DOHH2 (cell line): ENCODE data around the gene UQCRH.

Experiments
- H3F3A ChIP-seq: fragments of 200-600 bp; sonication (generic), shearing (Covaris generic); 2 replicates; pipeline ENCODE4 v1.6.0; 2016; ENCODE audit warnings: antibody characterized with exemption, mild to moderate bottlenecking; ENCODE audit not compliant: control insufficient read depth, insufficient read depth
- H3K27ac ChIP-seq: fragments of 200-600 bp; sonication (generic); 2 replicates; pipeline ENCODE4 v1.5.1; 2014; ENCODE audit warnings: low read depth, mild to moderate bottlenecking, low read length, moderate library complexity
- H3K27me3 ChIP-seq: fragments of 200-600 bp; sonication (generic); 2 replicates; pipeline ENCODE4 v1.6.1; 2014; ENCODE audit warnings: mild to moderate bottlenecking, low read length, mixed read lengths; ENCODE audit not compliant: control insufficient read depth
- H3K36me3 ChIP-seq: fragments of 200-600 bp; sonication (generic); 2 replicates; pipeline ENCODE4 v1.6.1; 2014; ENCODE audit warnings: mild to moderate bottlenecking, low read length, moderate library complexity, mixed read lengths; ENCODE audit not compliant: control insufficient read depth
- H3K4me1 ChIP-seq: fragments of 200-600 bp; sonication (generic); 2 replicates; pipeline ENCODE4 v1.6.1; 2014; ENCODE audit warnings: mild to moderate bottlenecking, low read length, mixed read lengths; ENCODE audit not compliant: control insufficient read depth
- H3K4me2 ChIP-seq: fragments of 200-600 bp; sonication (generic); 2 replicates; pipeline ENCODE4 v1.6.0; 2014; ENCODE audit warnings: mild to moderate bottlenecking, low read length, moderate library complexity
- H3K4me3 ChIP-seq: fragments of 200-600 bp; sonication (generic); 2 replicates; pipeline ENCODE4 v1.5.1; 2014; ENCODE audit warnings: mild to moderate bottlenecking, low read length, mixed read lengths
- H3K79me2 ChIP-seq: fragments of 200-600 bp; sonication (generic); 2 replicates; pipeline ENCODE4 v1.6.1; 2014; ENCODE audit warnings: mild to moderate bottlenecking, low read length, mixed read lengths; ENCODE audit not compliant: control insufficient read depth
- H3K9me2 ChIP-seq: fragments of 200-600 bp; sonication (generic); replicated peaks from 2 replicates; pipeline ENCODE4 v1.6.1; 2014; ENCODE audit warnings: mild to moderate bottlenecking, low read length, mixed read lengths; ENCODE audit not compliant: control insufficient read depth
- H3K9me3 ChIP-seq: fragments of 200-600 bp; sonication (generic); 2 replicates; pipeline ENCODE4 v1.6.1; 2014; ENCODE audit warnings: antibody characterized with exemption, low read length, mixed read lengths; ENCODE audit not compliant: control insufficient read depth, insufficient read depth
- H4K20me1 ChIP-seq: fragments of 200-600 bp; sonication (generic); 2 replicates; pipeline ENCODE4 v1.6.0; 2014; ENCODE audit warnings: low read depth, mild to moderate bottlenecking, antibody characterized with exemption, low read length, moderate library complexity; ENCODE audit not compliant: control insufficient read depth, insufficient read depth
- EZH2phosphoT487 ChIP-seq: fragments of 200-600 bp; sonication (generic); IDR thresholded peaks from 2 replicates; pipeline ENCODE4 v1.6.1; 2017; ENCODE audit warnings: borderline replicate concordance, mild to moderate bottlenecking, antibody characterized with exemption, low read length, moderate library complexity, mixed read lengths
- TF ChIP-seq, protein P1 (sequence below): fragments of 200-600 bp; sonication (generic); IDR thresholded peaks from one replicate; pipeline ENCODE4 v1.5.1; 2014; ENCODE audit warnings: antibody characterized with exemption, mild to moderate bottlenecking, low read depth, low read length; ENCODE audit not compliant: poor library complexity, severe bottlenecking

UQCRH gene

DNA sequence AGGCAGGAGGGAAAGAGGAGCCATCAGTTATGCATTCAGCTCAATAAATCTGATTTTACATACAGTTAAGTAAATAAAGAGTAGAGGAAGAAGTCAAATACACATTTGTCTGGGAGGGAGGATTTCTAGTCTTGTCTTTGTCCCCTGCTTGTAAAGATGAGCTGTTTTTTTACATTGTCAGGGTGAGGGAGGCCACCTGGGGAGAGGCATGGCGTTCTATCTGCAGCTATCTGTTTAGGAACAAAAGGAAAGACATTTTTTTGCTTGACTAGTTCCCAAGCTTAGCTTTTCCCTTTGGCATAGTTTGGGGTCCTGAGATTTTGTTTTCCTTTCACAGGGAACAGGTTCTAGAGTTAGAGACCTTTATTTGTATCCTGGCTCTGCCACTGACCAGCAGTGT lies 41.0 kb upstream of the UQCRH start:
- H3K36me3 ChIP-seq = peaks cover 94% of the 10 kb centered on the region
- TF ChIP-seq, protein P1, sequence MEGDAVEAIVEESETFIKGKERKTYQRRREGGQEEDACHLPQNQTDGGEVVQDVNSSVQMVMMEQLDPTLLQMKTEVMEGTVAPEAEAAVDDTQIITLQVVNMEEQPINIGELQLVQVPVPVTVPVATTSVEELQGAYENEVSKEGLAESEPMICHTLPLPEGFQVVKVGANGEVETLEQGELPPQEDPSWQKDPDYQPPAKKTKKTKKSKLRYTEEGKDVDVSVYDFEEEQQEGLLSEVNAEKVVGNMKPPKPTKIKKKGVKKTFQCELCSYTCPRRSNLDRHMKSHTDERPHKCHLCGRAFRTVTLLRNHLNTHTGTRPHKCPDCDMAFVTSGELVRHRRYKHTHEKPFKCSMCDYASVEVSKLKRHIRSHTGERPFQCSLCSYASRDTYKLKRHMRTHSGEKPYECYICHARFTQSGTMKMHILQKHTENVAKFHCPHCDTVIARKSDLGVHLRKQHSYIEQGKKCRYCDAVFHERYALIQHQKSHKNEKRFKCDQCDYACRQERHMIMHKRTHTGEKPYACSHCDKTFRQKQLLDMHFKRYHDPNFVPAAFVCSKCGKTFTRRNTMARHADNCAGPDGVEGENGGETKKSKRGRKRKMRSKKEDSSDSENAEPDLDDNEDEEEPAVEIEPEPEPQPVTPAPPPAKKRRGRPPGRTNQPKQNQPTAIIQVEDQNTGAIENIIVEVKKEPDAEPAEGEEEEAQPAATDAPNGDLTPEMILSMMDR = no peak
- TF ChIP-seq EZH2phosphoT487 = no peak

DNA sequence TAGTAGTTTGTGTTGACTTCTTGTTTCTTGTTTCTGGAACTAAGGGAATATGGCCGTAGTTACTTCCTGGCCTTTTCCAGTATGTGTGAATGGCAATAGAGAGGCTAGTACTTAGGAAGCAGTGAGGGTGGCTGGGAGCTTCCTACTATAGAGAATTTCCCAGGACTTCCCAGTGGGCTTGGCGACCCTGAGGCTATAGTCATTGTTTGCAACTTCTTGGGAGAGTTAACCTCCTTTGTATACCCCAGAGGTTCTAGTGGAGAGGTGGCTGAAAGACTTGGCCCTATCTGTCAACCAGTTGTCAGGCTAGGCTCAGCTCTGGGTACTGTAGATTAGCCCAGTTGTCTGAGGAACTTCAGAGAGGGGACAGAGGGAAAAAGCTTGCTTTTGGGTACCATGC lies 40.4 kb upstream of the UQCRH start:
- Histone ChIP-seq H3K4me3 (no peak overlapping the region), H3K9me2 (no peaks in the 10 kb centered on the region), H3K36me3 (peaks cover 95% of the 10 kb centered on the region), H3F3A (no peaks in the 10 kb centered on the region), H3K79me2 (peaks cover 6% of the 10 kb centered on the region), H3K9me3 (no peaks in the 10 kb centered on the region), H3K27ac (no peak overlapping the region), H3K27me3 (no peaks in the 10 kb centered on the region), H3K4me2 (no peak overlapping the region), H3K4me1 (no peaks in the 10 kb centered on the region), H4K20me1 (no peaks in the 10 kb centered on the region)
- TF ChIP-seq, protein P1 = no peak
- no peak for TF ChIP-seq EZH2phosphoT487

More for the DNA sequence above, 41.0 kb upstream of the UQCRH start:
- no peak overlapping the region for H3K27ac ChIP-seq
- H3F3A ChIP-seq = no peaks in the 10 kb centered on the region
- no peak overlapping the region for H3K4me3 ChIP-seq
- H3K79me2 ChIP-seq = peaks cover 10% of the 10 kb centered on the region
- no peaks in the 10 kb centered on the region for H3K9me3 ChIP-seq
- no peaks in the 10 kb centered on the region for H3K9me2 ChIP-seq
- H3K27me3 ChIP-seq = no peaks in the 10 kb centered on the region
- H3K4me1 ChIP-seq = no peaks in the 10 kb centered on the region
- no peak overlapping the region for H3K4me2 ChIP-seq
- H4K20me1 ChIP-seq = 0 out of 2 replicates have a peak, but pooled peaks cover 2% of the 10 kb centered on the region

GRCh38 chr1:46268578-46268977 lies 34.9 kb upstream of the UQCRH start:
- H3K36me3 ChIP-seq = peaks cover 99% of the 10 kb centered on the region

More at GRCh38 chr1:46268578-46268977, 34.9 kb upstream of the UQCRH start:
- H3K4me2 ChIP-seq = no peak overlapping the region
- TF ChIP-seq, protein P1 = no peak
- no peak for TF ChIP-seq EZH2phosphoT487
- H3K4me1 ChIP-seq = no peaks in the 10 kb centered on the region
- no peaks in the 10 kb centered on the region for H3K79me2 ChIP-seq
- no peaks in the 10 kb centered on the region for H3F3A ChIP-seq
- H3K9me3 ChIP-seq = no peaks in the 10 kb centered on the region
- no peaks in the 10 kb centered on the region for H3K27me3 ChIP-seq
- no peaks in the 10 kb centered on the region; the same call in 1 of the 2 replicates for H4K20me1 ChIP-seq
- H3K4me3 ChIP-seq = no peak overlapping the region
- no peaks in the 10 kb centered on the region for H3K9me2 ChIP-seq
- no peak overlapping the region for H3K27ac ChIP-seq
